GM12878 (cell line): ENCODE data around the gene GLB1L2. TPM values are rescaled to one million over a fixed set of nuclear protein-coding genes. Genes with fewer than 3 reads are reported as not detected.

Experiments used
- ATAC-seq: fragments of 200-7000 bp; cut with Tn5 transposase; 3 replicates; pipeline ENCODE4 v1.9.1; 2020; ENCODE audit warnings: mild to moderate bottlenecking, moderate library complexity
- BruUV-seq: library from RNA; stranded (reverse); fragments of 400-500 nt; replicated peaks from 2 replicates; lab custom pipeline; 2021; lab: Mats Ljungman, UMichigan
- CTCF ChIA-PET: fragments of 300-600 bp; sonication (Branson Sonifier 250); formaldehyde crosslinking; extraction: SDS; loops from one replicate; lab custom pipeline; 2021; ENCODE audit warnings: inconsistent platforms; lab: Yijun Ruan, JAX
- POLR2A ChIA-PET: fragments of 350-600 bp; formaldehyde crosslinking; extraction: SDS; loops from one replicate; lab custom pipeline; 2021; ENCODE audit warnings: inconsistent platforms; lab: Charles Lee
- RAD21 ChIA-PET: fragments of 300-600 bp; sonication (Branson Sonifier 250); formaldehyde crosslinking; loops from one replicate; lab custom pipeline; 2023; ENCODE audit warnings: antibody characterized with exemption; ENCODE audit not compliant: unreplicated experiment; lab: Charles Lee
- SMC1A ChIA-PET: fragments of 300-600 bp; sonication (Branson Sonifier 250); formaldehyde crosslinking; loops from one replicate; lab custom pipeline; 2023; ENCODE audit not compliant: unreplicated experiment, uncharacterized antibody; lab: Charles Lee
- DNase-seq: peaks from one replicate; pipeline ENCODE4 v3.0.0-alpha.2; 2011; ENCODE audit warnings: low read depth, low spot score
- FAIRE-seq: peaks from 3 replicates; lab custom pipeline; 2011; peaks lifted over from hg19 to GRCh38; lab: Jason Lieb, UNC
- H2AFZ ChIP-seq: 2 replicates; pipeline ENCODE4 v1.6.0; 2011; ENCODE audit warnings: low read depth, low read length, control low read depth; ENCODE audit not compliant: control insufficient read depth
- H3K27ac ChIP-seq: 2 replicates; pipeline ENCODE4 v1.5.1; 2011; ENCODE audit warnings: control low read depth; ENCODE audit not compliant: control insufficient read depth, insufficient read depth
- H3K27me3 ChIP-seq, 2 experiments: replicated peaks in 1 of 2; 2 replicates each; pipeline versions ENCODE4 v1.6.0 to v1.6.1; 2011; ENCODE audit warnings: low read length in 1 of 2; ENCODE audit not compliant: control insufficient read depth in 2 of 2, insufficient read depth in 2 of 2
- H3K36me3 ChIP-seq, 2 experiments: 2 replicates each; pipeline ENCODE4 v1.5.1; 2011; ENCODE audit warnings: low read length in 1 of 2; ENCODE audit not compliant: control insufficient read depth in 2 of 2, insufficient read depth in 2 of 2
- H3K4me1 ChIP-seq: 2 replicates; pipeline ENCODE4 v1.6.1; 2011; ENCODE audit warnings: mild to moderate bottlenecking, low read length, moderate library complexity, mixed read lengths; ENCODE audit not compliant: control insufficient read depth, insufficient read depth
- H3K4me2 ChIP-seq: 2 replicates; pipeline ENCODE4 v1.6.0; 2011; ENCODE audit warnings: control low read depth; ENCODE audit not compliant: control insufficient read depth, insufficient read depth
- H3K4me3 ChIP-seq: fragments of 200-600 bp; sonication (generic); 2 replicates; pipeline ENCODE4 v1.5.1; 2016
- H3K79me2 ChIP-seq: 2 replicates; pipeline ENCODE4 v1.6.0; 2011; ENCODE audit warnings: low read length; ENCODE audit not compliant: control insufficient read depth, insufficient read depth
- H3K9ac ChIP-seq: 2 replicates; pipeline ENCODE4 v1.8.0; 2011; ENCODE audit warnings: low read length, control low read depth, mixed read lengths; ENCODE audit not compliant: control insufficient read depth, insufficient read depth
- H3K9me3 ChIP-seq: replicated peaks from 3 replicates; pipeline ENCODE4 v1.5.1; 2011; ENCODE audit warnings: mild to moderate bottlenecking, low read length; ENCODE audit not compliant: control insufficient read depth, insufficient read depth
- H4K20me1 ChIP-seq: 2 replicates; pipeline ENCODE4 v1.6.0; 2011; ENCODE audit not compliant: control insufficient read depth, insufficient read depth
- CTCF ChIP-seq, 3 experiments: IDR thresholded peaks in 2 of 3; conservative IDR thresholded peaks in 1 of 3; 2 replicates each; pipeline ENCODE4 v1.5.1; 2011; ENCODE audit warnings: low read depth in 3 of 3, low read length in 3 of 3, mild to moderate bottlenecking in 3 of 3, control low read depth in 2 of 3, moderate library complexity in 2 of 3, inconsistent platforms in 1 of 3, mixed read lengths in 1 of 3; ENCODE audit not compliant: control insufficient read depth in 2 of 3, insufficient read depth in 1 of 3; ENCODE audit errors: extremely low read depth in 1 of 3
- GABPA ChIP-seq: IDR thresholded peaks from 2 replicates; pipeline ENCODE4 v1.6.1; 2014; ENCODE audit warnings: antibody characterized with exemption, low read depth, mild to moderate bottlenecking, inconsistent platforms
- HSF1 ChIP-seq: fragments of 150-350 bp; IDR thresholded peaks from 2 replicates; pipeline ENCODE4 v1.6.1; 2014; ENCODE audit warnings: mild to moderate bottlenecking, low read depth, low read length
- JUNB ChIP-seq: IDR thresholded peaks from 2 replicates; pipeline ENCODE4 v1.6.1; 2016; ENCODE audit warnings: antibody characterized with exemption, mild to moderate bottlenecking
- PAX5 ChIP-seq: IDR thresholded peaks from 2 replicates; pipeline ENCODE4 v1.6.1; 2011; ENCODE audit warnings: low read depth, low read length, borderline replicate concordance
- RAD21 ChIP-seq: IDR thresholded peaks from 2 replicates; pipeline ENCODE4 v1.6.1; 2011; ENCODE audit warnings: mild to moderate bottlenecking, low read depth, low read length, moderate library complexity; ENCODE audit not compliant: insufficient read depth
- RELB ChIP-seq: fragments of 450-650 bp; IDR thresholded peaks from 2 replicates; pipeline ENCODE4 v1.6.1; 2017; ENCODE audit warnings: low read depth, mild to moderate bottlenecking, moderate library complexity
- SMAD5 ChIP-seq: IDR thresholded peaks from 2 replicates; pipeline ENCODE4 v1.6.1; 2016; ENCODE audit warnings: antibody characterized with exemption, low read depth
- SPI1 ChIP-seq: IDR thresholded peaks from 2 replicates; pipeline ENCODE4 v1.6.1; 2011; ENCODE audit warnings: low read depth, mild to moderate bottlenecking, low read length, moderate library complexity, borderline replicate concordance; ENCODE audit not compliant: insufficient read depth
- TARDBP ChIP-seq: IDR thresholded peaks from 2 replicates; pipeline ENCODE4 v1.6.1; 2016; ENCODE audit warnings: borderline replicate concordance
- YBX1 ChIP-seq: fragments of 450-650 bp; IDR thresholded peaks from 2 replicates; pipeline ENCODE4 v1.6.1; 2016; ENCODE audit warnings: antibody characterized with exemption
- YY1 ChIP-seq: IDR thresholded peaks from 2 replicates; pipeline ENCODE4 v1.6.1; 2011; ENCODE audit warnings: low read depth, mild to moderate bottlenecking, low read length
- ZZZ3 ChIP-seq: IDR thresholded peaks from 2 replicates; pipeline ENCODE4 v1.6.1; 2011; ENCODE audit warnings: low read depth; ENCODE audit not compliant: control insufficient read depth, insufficient read length
- WGBS: methylation state at CpG from one replicate; pipeline ENCODE4 v1.1.6; 2016; ENCODE audit warnings: low lambda C conversion rate; ENCODE audit not compliant: insufficient replicate concordance, insufficient coverage; ENCODE audit errors: missing lambda C conversion rate; 5-methylcytosine and 5-hydroxymethylcytosine counted together
- in situ Hi-C: fragments of 300-500 bp; cut with MboI; formaldehyde crosslinking; loops from 9 replicates; pipeline ENCODE4 v1.14.3; 2018; ENCODE audit warnings: mixed read lengths
- intact Hi-C: fragments of 100-400 bp; cut with micrococcal nuclease; formaldehyde crosslinking; loops from one replicate; pipeline ENCODE4 v1.14.2; 2022; ENCODE audit not compliant: unreplicated experiment
- polyA plus RNA-seq, 11 experiments: library from polyadenylated mRNA; depleted of rRNA in 4 of 11; unstranded in 6 of 11; stranded (reverse) in 5 of 11; fragments of >200 nt; fragmentation: Nextera tagmentation in 4 of 11; fragmentation: Illumina TruSeq in 1 of 11; extraction: Ambion mirVana in 4 of 11; extraction: Trizol in 1 of 11; gene quantifications; 1 replicate in 1 of 11; 2 replicates in 10 of 11; pipeline versions ENCODE4 v1.2.1 to v1.2.3, GENCODE V29; 2011 to 2016; ENCODE audit warnings: inconsistent platforms in 2 of 11, missing spikeins in 2 of 11, low read depth in 1 of 11
- total RNA-seq, 4 experiments: library from RNA; depleted of rRNA in 3 of 4; stranded (reverse); fragments of >200 nt in 3 of 4; fragmentation: Illumina TruSeq in 1 of 4; extraction: Trizol in 1 of 4; gene quantifications; 2 replicates each; pipeline versions ENCODE4 v1.2.1 to v1.2.3, GENCODE V29; 2013 to 2021

Gene GLB1L2
- total and polyA plus RNA-seq, 10 of the 15 experiments (the other 5 are each of a cell fraction or from before 2014, with no cell fraction given): 0.04 to 0.85 (median 0.49) TPM

GRCh38 chr11:134341805-134342571, 10.2 kb downstream of the GLB1L2 start:
- FAIRE-seq (no peak), ATAC-seq (no peak), DNase-seq (no peak)
- H3K9ac ChIP-seq: no peak overlapping the region
- no peak overlapping the region for H3K4me3 ChIP-seq
- no peaks in the 10 kb centered on the region for H3K9me3 ChIP-seq
- H3K79me2 ChIP-seq: no peaks in the 10 kb centered on the region
- no peak overlapping the region for H2AFZ ChIP-seq
- intact Hi-C loops (no loop called here), in situ Hi-C loops (no loop called here)
- no TSS peak for BruUV-seq
- no peaks in the 10 kb centered on the region; the same call in 1 of the 2 replicates for H4K20me1 ChIP-seq
- no peaks in the 10 kb centered on the region for H3K36me3 ChIP-seq
- ChIA-PET CTCF (no interaction called here), POLR2A (no interaction called here), SMC1A (no interaction called here), RAD21 (no interaction called here)
- no peaks in the 10 kb centered on the region for H3K4me1 ChIP-seq
- no peak overlapping the region for H3K4me2 ChIP-seq
- no peaks in the 10 kb centered on the region; a peak in 2 of 4 replicates for H3K27me3 ChIP-seq
- 84% methylated on average over 54 of the region's 68 CpGs for WGBS
- H3K27ac ChIP-seq: no peak overlapping the region
- TF ChIP-seq YBX1 (no peak), TARDBP (no peak), HSF1 (no peak), RAD21 (no peak), PAX5 (no peak), YY1 (no peak), ZZZ3 (no peak), GABPA (no peak), RELB (no peak), JUNB (no peak), CTCF (IDR thresholded peaks at IDR 0.05 in 2 of 3, conservative IDR thresholded peaks at IDR 0.05 in 1 of 3; ENCODE audit: control insufficient read depth in 2 of 3, extremely low read depth in 1 of 3, insufficient read depth in 1 of 3, low read depth in 3 of 3, low read length in 3 of 3) (no peak), SMAD5 (no peak), SPI1 (no peak)
